GM18951 (cell line): ENCODE results near the gene KCNH5.

Experiments used
- POLR2A ChIP-seq: IDR thresholded peaks from 4 replicates; pipeline ENCODE4 v1.6.1; 2011; ENCODE audit warnings: mild to moderate bottlenecking; ENCODE audit not compliant: insufficient read length, insufficient read depth; ENCODE audit errors: extremely low read depth
- in situ Hi-C: fragments of 300-500 bp; cut with MboI; formaldehyde crosslinking; loops from one replicate; pipeline ENCODE4 v1.12.0; 2022; ENCODE audit warnings: low sequenced_read_pairs, mixed read lengths, inconsistent platforms; ENCODE audit not compliant: unreplicated experiment

Gene KCNH5

GRCh38 chr14:62954165-62954564 lies 91.1 kb downstream of the KCNH5 start:
- TF ChIP-seq POLR2A = no peak
- in situ Hi-C loops = no loop called here

- TF ChIP-seq POLR2A = no peak
Measured at GRCh38 chr14:62952226-62952625, 93.0 kb downstream of the KCNH5 start.

GRCh38 chr14:62947301-62947700 lies 98.0 kb downstream of the KCNH5 start:
- in situ Hi-C loops = no loop called here
- no peak for TF ChIP-seq POLR2A

More at GRCh38 chr14:62952226-62952625, 93.0 kb downstream of the KCNH5 start:
- in situ Hi-C loops = no loop called here

GRCh38 chr14:62946221-62946620 lies 99.0 kb downstream of the KCNH5 start:
- in situ Hi-C loops = no loop called here
- TF ChIP-seq POLR2A = no peak

- TF ChIP-seq POLR2A = no peak
- in situ Hi-C loops = no loop called here
Measured at GRCh38 chr14:62943202-62943601, 102.1 kb downstream of the KCNH5 start.

- in situ Hi-C loops = no loop called here
- no peak for TF ChIP-seq POLR2A
Measured at GRCh38 chr14:62939970-62940369, 105.3 kb downstream of the KCNH5 start.

- TF ChIP-seq POLR2A = no peak
- in situ Hi-C loops = no loop called here
Measured at GRCh38 chr14:62938778-62939177, 106.5 kb downstream of the KCNH5 start.

GRCh38 chr14:62934439-62934838 lies 110.8 kb downstream of the KCNH5 start:
- TF ChIP-seq POLR2A = no peak
- in situ Hi-C loops = no loop called here

GRCh38 chr14:62921466-62921865 lies 123.8 kb downstream of the KCNH5 start:
- in situ Hi-C loops = no loop called here
- TF ChIP-seq POLR2A = no peak

GRCh38 chr14:62916551-62916950 lies 128.7 kb downstream of the KCNH5 start:
- no peak for TF ChIP-seq POLR2A
- in situ Hi-C loops = no loop called here

GRCh38 chr14:62914873-62915272 lies 130.4 kb downstream of the KCNH5 start:
- in situ Hi-C loops = no loop called here
- TF ChIP-seq POLR2A = no peak

GRCh38 chr14:62914025-62914424 lies 131.2 kb downstream of the KCNH5 start:
- no peak for TF ChIP-seq POLR2A
- in situ Hi-C loops = no loop called here

GRCh38 chr14:62908506-62908905 lies 136.8 kb downstream of the KCNH5 start:
- in situ Hi-C loops = no loop called here
- TF ChIP-seq POLR2A = no peak

- TF ChIP-seq POLR2A = no peak
- in situ Hi-C loops = no loop called here
Measured at GRCh38 chr14:62905566-62905965, 139.7 kb downstream of the KCNH5 start.

GRCh38 chr14:62897771-62898170 lies 147.5 kb downstream of the KCNH5 start:
- TF ChIP-seq POLR2A = no peak
- in situ Hi-C loops = no loop called here
